GM21723 (cell line): ENCODE results near the gene CPLX3.
A peak's percentile ranks its signal among the peaks of the same experiment; 100 is the strongest.

Experiments
- ATAC-seq: cut with Tn5 transposase; IDR thresholded peaks from one replicate; pipeline ENCODE4 v1.9.1; 2021; ENCODE audit warnings: mild to moderate bottlenecking, moderate library complexity; ENCODE audit not compliant: unreplicated experiment

The CPLX3 gene

DNA sequence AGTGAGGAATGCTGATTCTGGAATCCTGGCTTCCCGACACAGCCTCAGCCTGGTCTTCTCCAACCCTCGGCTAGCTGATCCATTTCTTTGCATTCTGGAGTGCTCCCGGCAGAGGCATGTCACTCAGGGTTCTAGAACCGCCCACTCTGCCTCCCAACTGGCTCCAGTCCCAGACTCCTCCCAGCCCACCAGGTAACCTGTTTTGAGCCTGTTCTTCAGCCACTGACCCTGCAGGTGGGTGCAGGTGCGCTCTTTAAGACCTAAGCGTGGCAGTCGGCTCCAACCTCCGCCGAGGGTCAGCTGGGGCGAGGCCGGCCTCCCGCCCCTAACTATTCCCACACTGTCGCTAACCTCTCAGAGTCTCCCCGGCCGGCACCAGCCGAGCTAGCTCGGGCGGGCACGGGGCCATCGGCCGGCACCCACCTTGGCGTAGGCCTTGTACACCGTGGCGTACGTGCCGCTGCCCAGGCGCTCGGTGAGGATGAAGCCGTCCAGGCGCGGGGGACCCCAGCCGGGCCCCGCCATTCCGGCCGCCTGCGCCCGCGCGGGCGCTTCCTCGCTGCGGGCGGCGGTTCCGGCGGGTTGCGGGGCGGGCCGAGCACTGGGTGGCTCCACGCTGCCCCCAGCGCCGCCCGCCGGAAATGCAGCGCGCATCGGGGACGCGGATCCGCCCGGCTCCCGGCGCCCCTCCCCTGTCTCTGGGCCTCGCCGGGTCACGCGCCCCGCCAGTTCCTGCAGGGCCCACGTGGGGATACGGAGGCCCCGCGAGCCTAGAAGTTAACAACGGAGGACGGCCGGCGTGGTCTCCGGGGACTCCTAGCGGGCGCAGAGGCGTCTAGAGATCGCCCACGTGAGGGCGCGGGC, 16.4 kb downstream of the CPLX3 start, which contains the start of gene ULK3:
Gene ULK3, minus strand, starts transcription at position 576 of the 864 bp plus-strand sequence. Its CDS starts 51 bp downstream, at position 525.
- ATAC-seq, result peak; percentile 75

DNA sequence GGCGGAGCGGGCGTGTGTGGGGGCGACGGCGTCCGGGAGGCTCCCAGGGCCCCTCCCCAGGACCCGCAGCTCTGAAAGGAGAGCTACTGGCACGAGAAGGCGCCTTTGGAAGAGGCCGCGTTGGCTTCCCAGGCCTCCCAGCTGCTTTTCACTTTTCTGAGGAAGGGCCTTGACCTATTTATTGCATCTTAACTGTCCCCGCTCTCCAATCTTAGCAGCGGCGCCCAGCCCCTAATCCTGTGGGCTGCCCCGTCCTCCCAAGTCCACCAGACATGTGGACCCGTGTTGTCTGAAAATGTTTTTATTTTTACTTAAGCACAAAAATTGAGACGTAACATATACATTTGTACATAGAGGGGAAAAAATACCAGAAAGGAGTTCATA, 17.0 kb downstream of the CPLX3 start:
- no peak for ATAC-seq

DNA sequence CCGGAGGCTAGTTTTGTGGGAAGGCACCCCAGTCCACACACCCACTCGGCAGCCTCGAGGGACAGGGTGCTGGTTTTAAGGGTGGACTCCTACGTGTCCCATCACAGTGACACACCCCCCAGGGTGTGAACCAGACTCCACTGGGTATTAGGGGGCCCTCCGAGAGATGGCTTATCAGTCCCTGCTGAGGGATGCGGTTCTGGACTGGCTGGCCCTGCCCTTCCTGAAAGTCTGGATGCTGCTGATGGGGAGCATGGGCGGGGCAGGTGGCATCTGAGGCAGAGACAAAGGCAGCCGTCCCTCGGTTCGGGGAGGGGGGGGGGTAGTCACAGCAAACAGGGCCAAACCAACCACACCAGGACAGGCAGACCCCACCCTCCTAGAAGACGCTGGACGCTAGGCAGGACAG, 17.5 kb downstream of the CPLX3 start:
- ATAC-seq, result no peak

DNA sequence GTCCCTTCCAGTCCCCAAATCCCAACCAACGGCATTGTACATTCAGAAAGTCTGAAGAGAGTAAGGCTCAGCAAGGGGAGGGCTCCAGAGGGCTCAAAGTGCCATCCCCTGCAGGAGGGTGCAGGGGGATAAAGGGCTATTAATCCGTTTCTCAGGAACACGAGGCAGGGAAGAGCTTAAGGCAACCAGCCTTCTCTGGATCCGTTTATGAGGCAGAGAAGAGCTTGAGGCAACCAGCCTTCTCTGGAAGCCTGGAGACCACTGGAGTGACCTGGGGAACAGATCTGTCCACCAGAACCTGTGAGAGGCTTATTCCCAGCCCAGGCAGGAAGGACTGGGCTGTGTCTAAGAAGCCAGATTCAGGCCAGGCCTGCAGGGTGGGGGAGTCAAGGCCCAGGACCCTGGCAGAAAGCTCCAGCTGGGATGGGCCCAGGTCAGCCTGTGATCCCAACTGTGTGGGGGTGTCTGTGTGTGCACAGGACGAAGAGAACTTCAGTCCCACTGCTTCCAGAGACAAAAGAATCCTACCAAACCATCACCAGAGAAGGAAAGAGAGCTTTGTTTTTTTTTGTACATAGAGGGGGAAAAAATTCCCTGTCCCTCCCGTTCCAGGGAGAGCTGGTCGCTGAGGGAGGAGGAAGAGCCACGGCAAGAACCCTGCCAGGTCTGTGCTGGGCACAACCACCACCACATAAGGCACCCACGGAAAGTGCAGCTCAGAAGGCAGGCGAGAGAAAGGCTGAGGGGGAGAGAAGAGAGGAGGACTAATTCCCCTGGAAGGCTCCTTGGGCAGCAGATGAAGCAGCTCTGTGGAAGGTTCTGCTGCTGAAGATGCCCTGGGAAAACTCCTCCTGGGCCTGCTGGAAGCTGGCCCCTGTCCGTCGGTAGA, 18.1 kb downstream of the CPLX3 start:
- ATAC-seq, result no peak

DNA sequence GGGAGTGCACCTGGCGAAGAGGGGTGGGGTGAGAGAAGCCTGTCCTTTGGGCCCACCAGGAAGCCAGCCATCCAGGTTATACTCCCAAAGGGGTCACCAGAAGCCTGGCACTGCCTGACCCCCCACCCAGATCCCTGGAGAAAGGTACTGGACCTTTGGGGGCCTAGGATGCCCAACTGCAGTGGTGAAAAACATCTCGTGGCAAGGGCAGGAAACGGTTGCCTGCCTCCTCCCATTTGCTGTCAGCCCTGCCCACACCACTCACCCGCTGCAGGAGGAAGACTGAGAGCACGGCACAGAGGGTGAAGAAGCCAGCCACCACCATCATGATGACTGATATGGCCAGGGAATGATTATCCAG, 18.8 kb downstream of the CPLX3 start:
- ATAC-seq, result no peak

DNA sequence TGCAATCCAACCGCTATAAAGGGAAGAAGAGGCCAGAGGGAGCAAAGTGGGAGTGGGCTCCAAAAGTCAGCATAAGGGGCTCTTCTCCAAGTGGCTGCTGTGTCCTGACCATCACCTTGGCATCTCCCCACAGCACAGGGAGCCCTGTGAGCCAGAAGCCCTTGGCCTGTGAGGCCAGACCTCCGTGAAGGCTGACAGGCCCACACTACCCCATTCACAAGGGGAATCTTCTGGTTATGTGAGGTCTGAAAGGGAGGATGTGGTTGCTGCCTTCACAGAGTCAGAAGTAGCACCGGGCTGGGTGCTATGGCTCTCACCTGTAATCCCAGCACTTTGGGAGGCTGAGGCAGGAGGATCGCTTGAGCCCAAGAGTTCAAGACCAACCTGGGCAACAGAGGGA, 19.2 kb downstream of the CPLX3 start:
- ATAC-seq, result no peak

DNA sequence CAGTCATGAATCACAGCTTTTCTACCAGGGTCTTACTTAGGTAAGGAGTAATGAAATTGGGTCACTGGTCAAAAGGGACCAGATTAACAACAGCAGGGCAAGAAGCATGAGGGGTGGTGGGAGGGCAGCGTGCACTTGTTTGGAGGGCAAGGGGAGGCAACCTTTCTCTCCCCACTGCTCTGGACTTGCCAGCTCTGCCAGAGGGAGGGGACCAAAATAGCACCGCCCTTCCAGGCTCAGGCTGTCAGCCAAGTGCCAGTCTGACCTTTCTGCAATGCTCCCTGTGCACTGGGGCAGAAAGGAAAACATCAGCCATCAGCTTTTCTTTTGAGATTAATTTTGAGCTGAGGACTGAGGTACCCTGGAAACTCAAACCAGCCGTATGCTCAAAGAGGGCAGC, 21.0 kb downstream of the CPLX3 start:
- no peak for ATAC-seq

DNA sequence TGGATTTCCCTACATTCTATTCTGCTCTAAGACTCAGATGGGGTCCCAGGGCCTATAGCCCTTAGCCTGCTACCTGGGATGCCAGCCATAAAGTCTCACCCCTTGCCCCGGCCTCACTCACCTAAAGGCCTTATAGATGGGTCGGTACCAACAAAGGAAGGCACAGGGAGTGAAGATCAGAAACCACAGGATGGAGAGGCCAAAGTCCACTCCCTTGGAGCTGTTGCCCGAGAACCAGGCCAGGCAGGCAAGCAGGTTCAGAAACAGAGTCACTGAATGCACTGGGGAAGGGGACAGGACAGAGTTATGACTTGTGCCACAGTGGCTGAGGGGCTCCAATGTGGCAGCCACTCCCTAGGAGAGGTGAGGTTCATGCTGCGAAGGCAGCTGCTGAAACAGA, 24.0 kb downstream of the CPLX3 start:
- no peak for ATAC-seq

DNA sequence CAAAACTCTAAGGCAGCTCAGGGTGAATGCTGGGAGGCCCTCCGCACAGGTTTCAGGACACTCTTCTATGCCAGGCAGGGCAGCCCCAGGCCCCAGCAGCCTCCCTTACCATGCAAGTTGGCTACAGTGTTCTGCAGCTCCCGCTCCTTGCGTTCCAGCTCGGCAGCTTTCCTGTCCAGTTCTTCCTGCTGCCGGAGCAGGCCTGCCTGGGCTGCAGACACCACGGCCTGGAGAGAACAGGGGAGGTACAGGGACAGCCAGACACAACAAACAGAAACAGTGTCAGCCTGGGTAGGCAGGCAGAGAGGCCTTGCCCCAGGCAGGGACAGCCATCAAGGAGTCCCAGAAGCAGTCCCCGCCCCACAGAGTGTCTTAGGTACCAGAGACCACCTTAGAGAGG, 25.5 kb downstream of the CPLX3 start:
- no peak for ATAC-seq

DNA sequence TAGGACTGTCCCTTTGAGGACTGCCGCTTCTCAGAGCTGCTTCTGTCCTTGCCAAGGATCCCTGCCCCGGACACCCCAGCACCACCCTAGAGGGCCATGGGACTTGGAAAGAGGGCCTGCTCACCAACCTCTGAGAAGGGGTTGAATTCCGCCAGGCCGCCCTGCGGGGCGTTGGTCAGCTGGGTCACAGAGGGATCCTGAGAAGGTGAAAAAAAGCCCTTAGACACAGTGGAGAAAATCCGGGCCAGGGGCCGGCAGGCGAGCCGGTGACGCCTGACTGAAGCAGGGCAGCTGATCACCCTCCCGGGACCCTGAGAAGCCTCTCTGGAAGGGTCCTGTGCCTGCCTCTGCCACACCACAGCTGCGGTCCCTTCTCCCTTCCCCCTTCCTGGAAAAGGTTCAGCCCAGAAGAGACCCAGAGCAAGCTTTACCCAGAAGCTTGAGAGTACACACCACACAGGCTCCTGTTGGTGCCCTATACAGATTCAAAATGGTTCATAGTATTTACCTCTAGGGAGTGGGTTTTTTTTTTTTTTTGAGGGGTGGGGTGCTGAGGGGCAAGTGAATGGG, 28.1 kb downstream of the CPLX3 start:
- ATAC-seq, result no peak

DNA sequence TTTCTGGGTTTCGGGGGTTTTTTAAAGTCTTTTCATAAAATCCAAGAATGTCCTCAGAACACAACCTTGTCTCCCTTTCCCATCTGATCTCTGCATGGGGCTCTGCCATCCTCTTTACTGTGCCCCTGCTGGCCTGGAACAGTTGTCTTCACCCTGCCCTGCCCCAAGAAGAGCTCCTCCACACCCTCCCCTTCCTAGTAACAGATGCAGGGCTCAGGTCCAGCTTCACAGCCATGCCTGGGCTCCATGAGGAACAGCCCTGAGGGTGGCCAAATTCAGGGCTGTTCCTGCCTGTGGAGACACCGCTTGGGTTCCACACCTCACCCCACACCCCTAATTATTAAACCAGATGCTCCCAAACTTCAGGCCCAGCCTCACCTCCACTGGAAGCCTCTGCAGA, 29.4 kb downstream of the CPLX3 start:
- no peak for ATAC-seq

DNA sequence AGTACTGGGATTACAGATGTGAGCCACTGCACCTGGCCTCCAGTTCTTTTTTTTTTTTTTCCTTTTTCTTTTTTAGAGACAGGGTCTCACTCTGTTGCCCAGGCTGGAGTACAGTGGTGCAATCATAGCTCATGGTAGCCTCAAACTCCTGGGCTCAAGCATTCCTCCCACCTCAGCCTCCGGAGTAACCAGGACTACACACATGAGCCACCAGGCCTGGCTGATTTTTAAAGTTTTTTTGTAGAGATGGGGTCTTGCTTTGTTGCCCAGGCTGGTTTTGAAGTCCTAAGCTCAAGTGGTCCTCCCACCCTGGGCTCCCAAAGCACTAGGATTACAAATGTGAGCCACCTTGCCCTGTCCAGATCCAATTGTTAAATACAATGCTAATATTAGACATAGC, 30.1 kb downstream of the CPLX3 start:
- no peak for ATAC-seq

DNA sequence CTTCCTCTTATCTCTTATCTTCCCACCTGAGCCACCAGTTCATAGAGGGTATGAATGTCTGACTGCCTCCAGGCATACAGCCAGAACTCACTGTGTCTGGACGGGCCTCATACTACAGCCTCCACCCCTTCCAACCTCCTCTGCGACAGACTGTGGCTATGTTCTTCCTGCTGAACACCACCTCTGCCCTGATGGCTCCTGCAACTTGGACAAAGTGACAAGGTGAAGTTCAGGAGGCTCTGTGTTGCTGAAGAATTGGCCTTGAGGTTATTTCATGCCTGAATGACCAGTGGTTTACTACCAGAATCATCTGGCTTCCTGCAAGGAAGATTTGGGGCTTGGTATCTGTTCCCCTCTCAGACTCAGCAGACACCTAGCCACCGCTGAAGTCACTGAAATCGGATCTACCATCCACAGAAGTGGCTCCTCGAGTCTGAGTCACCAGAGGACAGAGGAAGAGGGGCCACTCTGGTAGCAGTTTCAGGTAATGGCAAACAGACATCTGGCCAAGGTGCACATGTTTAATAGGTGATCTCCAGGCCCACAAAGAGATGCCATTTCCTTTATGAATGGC, 30.7 kb downstream of the CPLX3 start:
- peak; percentile 80 for ATAC-seq

DNA sequence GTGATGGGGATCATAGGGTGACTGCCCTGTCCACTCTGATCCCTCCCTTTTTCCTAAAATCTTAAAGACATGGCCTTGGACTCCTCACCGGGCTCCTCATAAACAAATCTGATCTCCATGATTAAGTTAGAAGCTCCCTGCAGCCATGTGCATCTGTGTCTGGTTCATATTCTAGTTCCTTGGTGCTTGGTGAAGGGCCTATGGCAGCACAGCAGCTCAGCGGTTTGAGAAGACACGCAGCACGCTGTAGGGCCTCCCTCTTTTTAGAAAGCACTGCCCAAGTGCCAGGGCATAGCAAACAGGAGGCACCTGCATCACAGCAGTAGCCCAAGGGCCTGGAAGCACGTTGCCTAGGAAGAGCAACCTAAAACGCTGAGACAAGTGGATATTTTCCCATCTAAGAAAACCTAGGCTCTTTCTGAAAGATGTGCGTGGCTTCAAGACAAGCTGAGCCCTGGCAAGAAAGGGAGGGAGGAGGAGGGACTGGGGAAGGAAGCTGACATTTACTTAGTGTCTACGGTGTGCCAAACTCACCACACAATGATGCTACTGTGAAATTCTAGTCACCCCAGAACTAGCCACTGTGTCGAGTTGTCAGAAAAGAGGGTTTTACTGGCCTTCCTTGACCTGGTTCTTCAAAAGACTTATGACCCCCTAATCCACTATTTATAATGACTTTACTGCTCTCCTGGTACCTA, 31.4 kb downstream of the CPLX3 start:
- ATAC-seq, result peak; percentile 14

DNA sequence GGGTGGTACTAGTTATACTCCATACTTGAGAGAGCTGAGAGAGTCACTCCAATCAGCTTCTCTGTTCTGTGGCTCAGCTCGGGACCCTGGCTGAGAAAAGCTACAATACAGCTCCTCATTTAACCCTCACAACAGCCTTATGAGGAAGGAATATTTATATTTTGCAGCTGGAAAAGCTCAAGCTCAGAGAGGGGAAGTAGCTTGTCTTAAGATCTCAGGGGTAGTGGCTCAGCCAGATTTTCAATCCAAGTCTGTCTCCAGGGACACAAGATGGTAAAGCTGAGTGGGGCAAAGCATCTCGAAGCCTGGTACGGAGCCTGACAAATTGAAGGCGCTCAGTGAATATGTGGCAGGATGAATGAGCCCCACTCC, 31.9 kb downstream of the CPLX3 start:
- ATAC-seq, result no peak

DNA sequence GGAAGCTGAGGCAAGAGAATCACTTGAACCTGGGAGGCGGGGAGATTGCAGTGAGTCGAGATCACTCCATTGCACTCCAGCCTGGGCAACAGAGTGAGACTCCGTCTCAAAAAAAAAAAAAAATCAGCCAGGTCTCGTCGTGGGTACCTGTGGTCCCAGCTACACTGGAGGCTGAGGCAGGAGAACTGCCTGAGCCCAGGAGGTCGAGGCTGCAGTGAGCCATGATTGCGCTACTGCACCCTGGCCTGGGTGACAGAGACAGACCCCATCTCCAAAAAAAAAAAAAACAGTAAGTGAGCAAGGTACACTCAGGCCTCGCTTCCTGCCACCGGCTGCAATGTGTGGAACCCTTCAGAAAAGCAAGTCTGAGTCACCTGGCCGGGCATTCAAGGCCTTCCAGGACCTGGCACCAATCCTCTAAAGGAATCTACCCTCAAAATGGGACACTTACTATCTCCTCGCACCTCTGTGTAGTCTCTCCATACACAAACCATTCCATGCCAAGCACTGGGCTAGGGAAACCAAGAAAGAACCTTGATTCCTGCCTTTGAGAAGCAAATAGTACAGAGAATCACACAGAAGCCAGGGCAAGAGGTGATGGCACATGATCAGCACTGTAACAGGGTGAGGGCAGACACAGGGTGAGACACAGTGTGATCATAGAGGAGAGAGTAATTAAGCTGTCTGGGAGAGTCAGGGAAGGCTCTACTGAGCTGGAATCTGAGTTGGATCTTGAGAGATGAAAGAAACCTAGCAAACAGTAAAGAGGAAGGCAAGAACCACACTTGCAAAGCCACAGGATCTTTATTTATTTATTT, 37.0 kb downstream of the CPLX3 start:
- no peak for ATAC-seq

DNA sequence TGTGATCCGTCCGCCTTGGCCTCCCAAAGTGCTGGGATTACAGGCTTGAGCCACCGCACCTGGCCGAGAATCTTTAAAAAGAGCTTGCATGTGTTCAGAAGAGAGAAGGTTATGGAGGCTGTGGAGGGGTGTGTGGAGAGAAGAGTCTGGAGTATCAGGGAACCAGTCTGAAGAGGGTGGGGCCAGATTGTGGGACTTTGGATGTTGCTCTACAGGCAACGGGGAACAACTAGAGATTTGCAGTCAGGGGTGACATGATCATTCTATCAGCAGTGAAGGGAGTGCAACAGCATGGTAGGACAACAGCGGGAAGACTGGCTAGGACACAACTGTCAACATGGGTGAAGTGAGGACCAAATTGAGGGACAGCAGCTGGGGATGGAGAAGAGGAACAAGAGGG, 37.9 kb downstream of the CPLX3 start:
- no peak for ATAC-seq

DNA sequence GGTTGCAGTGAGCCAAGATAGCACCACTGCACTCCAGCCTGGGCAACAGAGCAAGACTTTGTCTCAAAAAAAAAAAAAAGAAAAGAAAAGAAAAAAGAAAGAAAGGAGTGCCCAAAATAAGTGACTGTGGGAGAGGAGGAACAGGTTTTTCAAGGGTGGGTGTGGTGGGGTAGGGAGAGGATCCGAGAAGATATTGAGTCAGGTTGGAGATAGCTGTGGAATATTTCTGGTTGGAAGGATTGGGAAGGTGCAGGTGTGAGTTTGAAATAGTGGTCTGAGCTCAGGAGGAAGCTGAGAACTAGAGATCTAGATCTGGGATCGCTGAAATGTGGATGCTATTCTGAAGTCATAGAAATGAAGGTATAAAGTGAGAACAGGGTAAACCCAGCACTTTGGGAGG, 38.9 kb downstream of the CPLX3 start:
- ATAC-seq, result no peak

DNA sequence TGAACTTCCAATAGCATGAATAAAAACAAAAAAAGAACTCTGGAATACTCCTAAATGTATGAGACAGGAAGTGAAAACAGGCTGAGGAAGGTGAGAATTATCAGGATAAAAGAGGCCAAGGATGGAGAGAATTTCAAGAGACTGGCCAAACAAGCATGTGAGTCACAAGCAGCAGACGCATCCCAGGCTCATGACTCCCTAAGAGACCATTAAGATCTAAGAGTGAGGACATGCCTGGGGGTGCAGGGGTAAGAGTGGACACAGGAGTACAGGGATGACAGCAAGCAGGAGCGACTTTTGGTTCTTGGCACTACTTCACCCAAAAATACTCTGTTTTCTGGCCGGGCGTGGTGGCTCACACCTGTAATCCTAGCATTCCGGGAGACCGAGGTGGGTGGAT, 39.7 kb downstream of the CPLX3 start:
- no peak for ATAC-seq

DNA sequence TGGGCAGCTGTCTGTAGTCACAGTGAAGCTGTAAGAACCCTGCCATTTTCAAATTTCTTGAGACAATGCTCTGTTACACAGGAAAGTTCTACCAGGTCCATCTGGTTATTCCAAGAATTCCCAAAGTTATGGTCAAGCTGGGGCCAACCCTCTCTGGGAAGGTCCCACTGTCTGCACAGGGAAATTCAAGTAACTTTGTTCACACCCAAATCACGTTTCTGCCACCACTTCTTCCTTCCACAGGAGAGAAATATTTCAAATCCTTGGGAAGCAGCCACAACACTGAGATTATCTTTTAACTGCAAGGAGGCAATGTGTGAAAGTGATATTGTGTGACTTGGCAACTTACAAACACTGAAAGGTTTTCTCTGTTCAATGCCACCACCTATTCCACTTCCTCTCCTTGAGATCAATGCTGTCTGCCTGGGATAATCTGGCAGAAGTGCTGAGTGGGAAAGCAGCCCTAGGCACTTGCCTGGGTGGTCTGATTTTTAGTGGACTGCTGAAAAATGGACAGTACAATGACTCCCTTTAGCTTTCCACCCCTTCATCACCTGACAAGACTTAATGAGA, 41.1 kb downstream of the CPLX3 start:
- ATAC-seq, result no peak
